PC-9 (cell line): Measurements from ENCODE around the gene GCLM.

Source experiments
- EZH2 ChIP-seq: fragments of 200-600 bp; sonication (generic); IDR thresholded peaks from 2 replicates; pipeline ENCODE4 v1.8.0; 2017; ENCODE audit warnings: antibody characterized with exemption, low read depth
- TF ChIP-seq, protein P1 (sequence below): fragments of 200-600 bp; sonication (generic); conservative IDR thresholded peaks from 2 replicates; pipeline ENCODE4 v1.6.1; 2017; ENCODE audit warnings: mixed run types, antibody characterized with exemption, mild to moderate bottlenecking, moderate library complexity

DNA sequence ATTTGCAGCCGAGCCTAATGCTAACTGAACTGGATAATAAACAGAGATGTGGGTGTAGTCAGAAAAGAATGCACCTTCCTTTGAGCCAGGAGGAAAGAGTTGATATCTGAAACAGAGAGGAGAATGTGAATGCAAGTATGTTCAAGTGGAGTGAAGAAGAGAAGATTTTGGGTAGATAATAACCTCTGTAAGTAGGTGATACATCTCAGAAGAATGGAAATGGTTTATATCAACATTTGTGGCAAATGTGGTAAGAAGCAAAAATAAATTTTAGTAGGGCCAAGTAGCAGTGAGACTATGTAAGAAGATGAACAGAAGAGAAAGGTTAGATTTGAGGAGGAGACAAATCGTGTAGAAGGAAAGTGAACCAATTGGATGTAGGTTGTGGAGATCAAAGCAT is 28.5 kb downstream of the GCLM start:
- TF ChIP-seq, protein P1, sequence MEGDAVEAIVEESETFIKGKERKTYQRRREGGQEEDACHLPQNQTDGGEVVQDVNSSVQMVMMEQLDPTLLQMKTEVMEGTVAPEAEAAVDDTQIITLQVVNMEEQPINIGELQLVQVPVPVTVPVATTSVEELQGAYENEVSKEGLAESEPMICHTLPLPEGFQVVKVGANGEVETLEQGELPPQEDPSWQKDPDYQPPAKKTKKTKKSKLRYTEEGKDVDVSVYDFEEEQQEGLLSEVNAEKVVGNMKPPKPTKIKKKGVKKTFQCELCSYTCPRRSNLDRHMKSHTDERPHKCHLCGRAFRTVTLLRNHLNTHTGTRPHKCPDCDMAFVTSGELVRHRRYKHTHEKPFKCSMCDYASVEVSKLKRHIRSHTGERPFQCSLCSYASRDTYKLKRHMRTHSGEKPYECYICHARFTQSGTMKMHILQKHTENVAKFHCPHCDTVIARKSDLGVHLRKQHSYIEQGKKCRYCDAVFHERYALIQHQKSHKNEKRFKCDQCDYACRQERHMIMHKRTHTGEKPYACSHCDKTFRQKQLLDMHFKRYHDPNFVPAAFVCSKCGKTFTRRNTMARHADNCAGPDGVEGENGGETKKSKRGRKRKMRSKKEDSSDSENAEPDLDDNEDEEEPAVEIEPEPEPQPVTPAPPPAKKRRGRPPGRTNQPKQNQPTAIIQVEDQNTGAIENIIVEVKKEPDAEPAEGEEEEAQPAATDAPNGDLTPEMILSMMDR = no peak
- no peak for TF ChIP-seq EZH2
